ENCODE results near the gene FRMD4A.
A peak's percentile ranks its signal among the peaks of the same experiment; 100 is the strongest.
"Not testable (repeated sequence)": the region's sequence is repeated elsewhere in the genome, so short reads cannot be mapped to it uniquely, and the experiment has no call there.

The FRMD4A gene

GRCh38 chr10:14235566-14236195, 95.0 kb downstream of the FRMD4A start:
- DNase-seq: no peak

DNA sequence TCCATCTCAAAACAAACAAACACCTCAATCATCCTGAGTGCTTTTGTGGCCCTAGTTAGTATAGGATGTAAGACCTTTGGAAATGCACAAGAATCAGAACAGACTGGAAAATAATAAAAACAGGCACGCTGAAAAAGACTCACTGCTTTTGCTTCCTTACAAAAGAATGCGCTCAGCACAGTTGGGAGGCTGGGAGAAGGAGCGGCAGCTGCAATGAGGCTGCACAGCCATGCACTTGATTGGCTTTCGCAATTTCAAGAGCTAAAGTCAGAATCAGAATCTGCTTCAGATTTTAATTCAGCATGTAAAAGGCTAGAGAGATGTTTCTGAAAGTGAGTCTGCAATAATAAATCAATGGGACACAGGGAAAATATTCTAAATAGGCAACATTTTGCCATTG, 97.2 kb downstream of the FRMD4A start:
- no peak for DNase-seq

GRCh38 chr10:14228798-14229197, 101.9 kb downstream of the FRMD4A start:
- DNase-seq: not testable (repeated sequence)

- DNase-seq: no peak
Measured at GRCh38 chr10:14225379-14225778, 105.3 kb downstream of the FRMD4A start.

DNA sequence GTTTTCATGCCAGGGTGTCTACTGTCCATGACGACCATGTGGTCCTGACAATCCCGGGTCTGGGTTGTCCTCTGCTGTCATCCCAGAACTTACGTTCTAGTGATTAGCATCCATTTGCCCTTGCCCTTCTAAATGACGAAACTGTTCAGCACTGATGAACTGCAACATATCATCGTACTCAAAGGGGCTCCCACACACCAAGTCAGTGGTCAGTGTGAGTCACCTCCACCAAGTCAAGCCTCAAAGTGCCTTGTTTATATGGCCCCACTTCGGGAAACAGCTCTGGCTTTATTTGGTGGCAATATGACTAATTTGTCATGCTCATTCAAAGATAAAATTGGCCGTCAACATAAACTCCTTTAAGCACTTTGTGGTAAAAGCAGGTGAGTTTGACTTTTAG, 110.7 kb downstream of the FRMD4A start:
- no peak for DNase-seq

GRCh38 chr10:14219411-14219810, 111.3 kb downstream of the FRMD4A start:
- DNase-seq: no peak

GRCh38 chr10:14215641-14216040, 115.1 kb downstream of the FRMD4A start:
- DNase-seq: no peak

DNA sequence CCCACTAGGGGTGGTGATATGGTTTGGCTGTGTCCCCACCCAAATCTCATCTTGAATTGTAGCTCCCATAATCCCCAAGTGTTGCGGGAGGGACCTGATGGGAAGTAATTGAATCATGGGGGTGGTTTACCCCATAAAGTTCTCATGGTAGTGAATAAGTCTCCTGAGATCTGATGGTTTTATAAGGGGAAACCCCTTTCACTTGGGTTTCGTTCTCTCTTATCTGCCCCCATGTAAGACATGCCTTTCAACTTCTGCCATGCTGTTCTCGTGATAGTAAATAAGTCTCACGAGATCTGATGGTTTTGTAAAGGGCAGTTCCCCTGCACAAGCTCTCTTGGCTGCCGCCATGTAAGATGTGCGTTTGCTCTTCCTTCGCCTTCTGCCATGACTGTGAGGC, 117.0 kb downstream of the FRMD4A start:
- DNase-seq: not testable (repeated sequence)

GRCh38 chr10:14211610-14212009, 119.1 kb downstream of the FRMD4A start:
- no peak for DNase-seq

DNA sequence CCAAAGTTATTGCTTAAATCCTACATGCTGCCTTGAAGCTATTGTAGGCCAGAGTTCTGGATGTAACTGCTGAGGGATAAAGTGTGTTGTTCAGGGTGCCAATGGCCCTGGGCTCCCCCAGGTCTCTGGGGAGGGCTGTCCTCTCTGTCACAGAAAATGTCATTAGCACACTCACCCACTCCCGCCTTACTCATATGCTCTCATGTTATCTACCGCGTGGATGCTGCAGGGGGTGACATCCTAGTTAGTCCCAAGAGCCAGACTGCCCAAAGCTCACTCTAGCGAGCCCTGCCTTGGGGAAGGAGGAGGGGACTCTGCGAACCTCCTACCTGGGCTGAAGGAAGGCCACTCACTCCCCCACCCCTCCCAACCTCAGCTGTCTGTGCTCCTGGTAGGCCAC, 122.5 kb downstream of the FRMD4A start:
- DNase-seq: no peak

DNA sequence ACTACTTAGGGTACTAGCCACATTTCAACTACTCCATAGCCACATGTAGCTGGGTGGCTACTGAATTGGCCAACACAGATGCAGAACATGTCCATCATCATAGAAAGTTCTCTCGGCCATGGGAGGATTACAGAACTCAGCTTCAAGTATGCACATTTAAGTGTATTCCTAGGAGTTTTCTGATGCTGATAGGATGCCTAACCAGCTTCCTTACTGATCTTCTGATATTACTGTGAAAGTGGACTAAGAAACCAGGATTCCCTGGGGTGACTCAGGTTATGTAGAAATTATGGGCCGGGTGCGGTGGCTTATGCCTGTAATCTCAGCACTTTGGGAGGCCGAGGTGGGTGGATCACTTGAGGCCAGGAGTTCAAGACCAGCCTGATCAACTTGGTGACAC, 125.5 kb downstream of the FRMD4A start:
- DNase-seq: no peak

DNA sequence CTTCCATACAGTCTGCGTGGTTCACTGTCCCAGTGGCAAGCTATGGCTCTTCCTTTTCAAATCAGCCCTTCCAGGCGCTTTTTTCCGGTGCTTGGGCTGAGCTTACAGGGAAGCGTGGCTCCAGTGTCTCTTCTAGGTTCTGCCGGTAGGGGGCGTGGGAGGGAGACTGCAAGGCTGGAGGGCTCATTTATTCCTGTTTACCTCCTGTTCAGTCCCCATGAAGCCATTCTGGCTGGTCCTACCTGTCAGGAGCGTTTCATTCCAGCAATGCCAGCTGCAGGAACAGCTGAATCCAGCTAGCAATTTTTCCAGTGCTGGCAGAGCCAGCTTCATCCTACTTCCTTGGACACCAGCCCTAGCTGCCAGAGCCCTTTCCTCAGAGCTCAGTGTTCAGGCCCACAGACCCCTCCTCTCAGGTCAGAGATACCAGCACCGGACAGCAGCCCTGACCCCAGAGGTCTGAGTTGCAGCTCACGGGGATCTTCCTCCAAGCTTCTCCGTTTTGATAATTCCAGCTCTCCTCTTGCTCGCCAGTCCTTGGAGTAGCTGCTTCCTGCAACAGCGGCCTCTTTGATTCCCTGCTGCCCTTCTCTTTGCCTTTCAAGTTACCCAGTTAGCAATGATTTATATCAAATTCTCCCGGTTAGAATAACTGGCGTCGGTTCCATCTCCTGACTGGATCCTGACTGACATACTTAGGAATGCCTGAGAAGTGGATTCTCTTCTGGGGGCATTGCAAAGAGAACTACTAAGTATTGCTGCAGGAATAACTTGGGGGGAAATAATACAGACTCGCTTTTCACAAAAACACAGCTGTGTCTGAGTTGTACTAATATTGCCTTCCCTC, 129.8 kb downstream of the FRMD4A start:
- no peak for DNase-seq

DNA sequence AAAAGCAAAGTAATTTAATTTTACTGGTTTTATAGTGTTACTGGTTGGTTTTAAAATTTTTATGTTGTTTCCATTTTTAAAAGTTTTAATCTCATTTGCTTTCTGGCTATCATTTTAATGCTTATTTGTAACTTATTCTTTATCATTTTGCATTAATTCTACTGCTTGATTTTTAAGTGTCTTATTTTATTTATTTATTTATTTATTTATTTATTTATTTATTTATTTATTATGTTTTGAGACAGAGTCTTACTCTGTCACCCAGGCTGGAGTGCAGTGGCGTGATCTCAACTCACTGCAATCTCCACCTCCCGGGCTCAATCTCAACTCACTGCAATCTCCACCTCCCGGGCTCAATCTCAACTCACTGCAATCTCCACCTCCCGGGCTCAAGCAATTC, 131.6 kb downstream of the FRMD4A start:
- DNase-seq: not testable (repeated sequence)

- DNase-seq: no peak
Measured at GRCh38 chr10:14198078-14198477, 132.6 kb downstream of the FRMD4A start.

DNA sequence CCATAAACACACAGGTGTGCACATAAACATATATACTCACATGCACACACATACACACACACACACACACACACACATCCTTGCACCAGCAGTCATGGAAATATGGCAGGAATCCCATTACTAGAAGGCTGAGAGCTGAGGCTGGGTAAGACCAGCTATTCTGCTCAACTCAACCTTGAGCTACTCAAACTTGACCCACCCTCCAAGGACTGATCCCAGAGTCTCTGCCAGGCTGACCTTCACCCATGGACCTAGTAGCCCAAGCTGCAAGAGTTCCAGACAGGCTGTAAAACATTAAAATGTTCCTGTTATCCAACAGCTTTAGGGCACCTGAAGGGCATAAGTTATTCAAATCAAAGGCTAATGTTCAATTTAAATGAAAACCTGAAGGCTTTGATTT, 134.6 kb downstream of the FRMD4A start:
- no peak for DNase-seq

GRCh38 chr10:14195433-14195832, 135.3 kb downstream of the FRMD4A start:
- DNase-seq: no peak

DNA sequence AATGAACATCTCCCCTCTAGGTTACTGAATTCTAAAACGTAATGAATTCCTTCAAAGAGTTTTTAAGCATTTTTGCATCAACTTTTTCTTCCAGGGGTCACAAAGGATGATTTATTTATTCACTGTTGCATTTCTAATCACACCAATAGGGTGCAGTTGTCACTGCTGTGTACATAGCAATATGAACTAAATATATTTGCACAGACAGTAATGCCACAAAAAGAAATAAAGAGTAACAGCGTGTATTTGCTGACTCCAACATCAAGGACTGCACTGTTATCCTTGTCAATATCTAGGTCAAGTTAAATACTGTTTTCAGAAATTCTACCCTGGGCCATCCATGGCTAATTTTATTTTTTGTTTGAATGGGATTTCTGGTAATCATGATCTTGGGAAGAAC, 138.0 kb downstream of the FRMD4A start:
- DNase-seq: no peak

DNA sequence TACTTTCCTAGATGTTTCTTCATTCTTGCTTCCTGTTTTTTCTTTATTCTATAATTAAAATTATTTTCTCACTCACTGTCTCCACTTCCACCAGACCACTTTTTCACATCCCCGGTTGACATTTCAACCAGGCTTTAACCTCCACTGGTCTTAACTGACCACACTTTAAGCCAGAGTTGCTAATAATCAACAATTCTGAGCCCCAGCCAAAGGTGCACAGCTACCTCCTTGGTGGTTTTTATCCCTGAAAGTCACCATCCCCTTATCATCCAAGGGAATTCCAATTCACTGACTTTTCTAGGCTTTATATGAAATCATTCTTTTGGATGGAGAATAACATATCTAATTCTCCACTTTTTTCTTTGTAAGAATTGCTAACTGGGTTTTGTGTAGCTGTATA, 138.9 kb downstream of the FRMD4A start:
- no peak for DNase-seq

- no peak for DNase-seq
Measured at GRCh38 chr10:14191407-14191806, 139.3 kb downstream of the FRMD4A start.

DNA sequence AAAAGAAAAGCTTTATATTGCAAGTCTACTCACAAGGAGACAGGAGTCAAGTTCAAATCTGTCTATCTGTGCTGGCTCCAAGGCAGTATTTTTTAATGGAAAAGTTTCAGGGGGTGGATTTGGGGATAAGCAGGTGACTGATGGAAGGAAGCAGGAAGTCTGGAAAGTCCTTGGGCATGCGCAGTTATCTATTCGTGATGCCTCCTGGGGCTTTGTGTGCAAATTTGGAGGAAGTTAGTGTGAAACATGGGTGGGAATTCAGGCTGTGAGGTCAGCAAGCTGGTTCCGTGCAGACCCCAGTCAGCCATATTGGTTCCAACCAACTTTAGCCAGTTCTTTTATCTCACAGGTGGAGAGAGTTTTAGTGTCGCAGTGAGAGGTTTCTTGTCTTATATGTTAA, 140.0 kb downstream of the FRMD4A start:
- no peak for DNase-seq

GRCh38 chr10:14186245-14186644, 144.5 kb downstream of the FRMD4A start:
- DNase-seq: peak; percentile 7

DNA sequence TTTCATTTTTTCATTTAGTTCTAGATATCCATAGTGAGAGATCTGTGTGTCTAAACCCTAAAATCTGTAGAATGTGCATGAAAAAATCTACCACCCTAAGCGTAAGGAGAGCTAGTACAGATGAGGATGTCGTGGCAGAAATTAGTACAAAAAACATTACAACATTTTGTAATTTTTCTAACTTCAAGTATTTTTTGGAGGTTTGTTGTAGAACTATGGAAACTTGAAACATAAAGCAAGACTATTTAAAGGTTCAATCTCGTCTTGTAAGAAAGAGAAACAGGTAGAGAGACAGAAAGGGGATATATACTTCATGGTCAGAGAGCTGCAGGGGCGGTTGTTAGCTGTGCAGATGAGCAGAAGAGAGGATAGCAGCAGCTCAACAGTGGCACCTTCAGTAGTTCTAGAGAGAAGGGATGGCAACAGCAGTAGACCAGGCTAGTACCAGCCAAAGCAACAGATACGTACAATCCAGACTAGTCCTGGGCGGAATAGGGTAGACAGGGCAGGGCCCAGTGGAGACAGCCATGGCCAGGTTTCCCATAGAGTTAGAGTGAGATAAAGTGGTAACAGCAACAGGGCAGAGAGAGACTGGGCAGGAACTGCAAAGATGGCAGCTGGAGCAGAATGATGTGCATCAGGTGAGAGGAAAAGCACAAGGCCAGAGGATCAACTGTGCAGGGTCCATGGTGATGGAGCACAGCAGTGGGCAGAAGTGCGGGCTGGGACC, 145.2 kb downstream of the FRMD4A start:
- DNase-seq: peak; percentile 52

DNA sequence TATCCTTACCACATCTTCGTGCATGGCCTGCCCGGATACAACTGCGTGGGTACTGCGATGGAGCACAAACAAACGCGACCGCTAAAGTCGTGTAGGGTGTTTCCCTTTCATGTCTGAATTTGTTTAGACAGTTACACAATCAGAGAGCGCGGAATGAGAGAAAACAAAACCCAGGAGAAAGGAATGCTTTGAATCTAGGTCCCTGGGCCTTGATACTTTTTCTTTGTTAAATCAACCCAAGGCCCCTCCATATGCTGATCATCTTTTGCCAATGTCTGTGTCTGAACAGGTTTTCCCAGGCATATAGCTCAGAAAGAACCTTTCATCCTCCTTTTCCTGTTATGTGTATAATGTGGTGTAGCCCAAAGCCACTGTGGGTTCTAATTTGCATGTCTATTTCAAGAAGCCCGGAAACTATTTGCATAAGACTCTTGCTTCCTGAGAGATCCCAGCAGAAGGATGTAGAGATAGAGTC, 145.8 kb downstream of the FRMD4A start:
- DNase-seq: peak; percentile 8

DNA sequence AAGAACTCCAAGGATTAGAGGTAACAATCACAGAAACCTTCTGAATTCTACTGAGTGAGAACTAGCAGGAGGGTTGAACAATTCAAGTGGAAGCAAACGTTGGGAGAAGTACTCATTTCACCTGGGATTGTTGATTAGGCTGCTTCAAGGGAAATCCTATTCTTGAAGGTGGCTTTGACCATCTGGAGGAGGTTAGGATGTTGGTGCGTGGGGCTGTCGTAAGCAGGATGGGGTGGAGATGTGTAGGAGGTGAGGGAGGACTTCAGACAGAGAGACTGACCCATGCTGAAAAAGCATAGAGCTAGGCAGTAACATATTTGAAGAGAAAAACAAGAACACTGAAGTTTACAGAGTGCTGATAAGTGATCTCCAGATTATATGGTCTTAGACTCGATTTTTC, 147.9 kb downstream of the FRMD4A start:
- DNase-seq: no peak
